ENCODE data around the gene TAB2.

Gene TAB2

GRCh38 chr6:149433881-149434280, 116.4 kb downstream of the TAB2 start:
- Histone ChIP-seq H3K9ac (ENCODE audit: insufficient read length, low read depth) (no peak overlapping the region), H3K4me3 (ENCODE audit: insufficient read length, low read depth) (no peak overlapping the region), H3K27me3 (ENCODE audit: insufficient read depth, insufficient read length) (no peaks in the 10 kb centered on the region), H3K36me3 (ENCODE audit: insufficient read depth, insufficient read length, low read length) (no peaks in the 10 kb centered on the region), H3K4me1 (ENCODE audit: insufficient read depth, insufficient read length) (peaks cover 5% of the 10 kb centered on the region), H3K9me3 (ENCODE audit: insufficient read depth, low read length) (no peaks in the 10 kb centered on the region)
- DNase-seq (ENCODE audit: low read depth, low spot score): no peak
- no peak for TF ChIP-seq YY1 (IDR thresholded peaks at IDR 0.05; ENCODE audit: insufficient read depth, insufficient read length)
- no peak for TF ChIP-seq SUZ12 (IDR thresholded peaks at IDR 0.05; ENCODE audit: extremely low read depth, insufficient read depth, insufficient read length)
- TF ChIP-seq ZNF274 (IDR thresholded peaks at IDR 0.05; ENCODE audit: low read depth, low read length): no peak

DNA sequence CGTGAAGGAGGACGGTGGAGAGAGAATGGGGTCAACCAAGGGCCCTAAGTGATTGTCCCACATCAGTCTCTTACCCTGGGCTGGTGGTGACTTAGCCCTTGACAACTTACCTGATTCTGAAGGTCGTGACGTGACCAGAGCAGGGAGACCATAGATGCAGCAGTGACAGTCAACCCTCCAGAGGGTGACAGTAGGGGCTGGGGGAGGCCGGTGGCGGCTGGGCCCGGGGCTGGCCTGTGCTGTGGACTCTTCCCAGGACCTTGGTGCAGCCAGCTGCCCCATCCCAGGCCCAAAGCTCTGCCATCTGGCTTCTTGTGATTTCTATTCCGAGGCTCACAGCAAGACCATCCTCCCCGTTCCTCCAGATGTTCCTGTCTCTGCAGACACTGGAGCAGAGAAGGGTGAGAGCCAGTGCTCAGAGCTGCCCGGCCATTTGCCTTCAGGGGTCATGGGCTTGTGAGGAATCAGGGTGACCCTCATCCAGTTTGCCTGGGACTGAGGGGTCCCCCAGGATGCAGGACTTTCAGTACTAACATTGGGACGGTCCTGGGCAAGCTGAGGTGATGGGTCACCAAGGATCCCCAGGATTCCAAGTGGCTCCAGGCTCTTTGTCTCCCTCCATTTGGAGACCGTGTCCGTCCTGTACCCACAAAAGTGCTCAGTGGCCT, 118.5 kb downstream of the TAB2 start:
- TF ChIP-seq YY1 (IDR thresholded peaks at IDR 0.05; ENCODE audit: insufficient read depth, insufficient read length) (no peak), SUZ12 (IDR thresholded peaks at IDR 0.05; ENCODE audit: extremely low read depth, insufficient read depth, insufficient read length) (no peak), ZNF274 (IDR thresholded peaks at IDR 0.05; ENCODE audit: low read depth, low read length) (no peak)
- DNase-seq (ENCODE audit: low read depth, low spot score): no peak
- peaks cover 6% of the 10 kb centered on the region for H3K4me1 ChIP-seq (ENCODE audit: insufficient read depth, insufficient read length)
- no peak overlapping the region for H3K9ac ChIP-seq (ENCODE audit: insufficient read length, low read depth)
- H3K36me3 ChIP-seq (ENCODE audit: insufficient read depth, insufficient read length, low read length): no peaks in the 10 kb centered on the region
- H3K9me3 ChIP-seq (ENCODE audit: insufficient read depth, low read length): no peaks in the 10 kb centered on the region
- no peaks in the 10 kb centered on the region for H3K27me3 ChIP-seq (ENCODE audit: insufficient read depth, insufficient read length)
- no peak overlapping the region for H3K4me3 ChIP-seq (ENCODE audit: insufficient read length, low read depth)

- no peak for DNase-seq (ENCODE audit: low read depth, low spot score)
- Histone ChIP-seq H3K27me3 (ENCODE audit: insufficient read depth, insufficient read length) (no peaks in the 10 kb centered on the region), H3K9me3 (ENCODE audit: insufficient read depth, low read length) (no peaks in the 10 kb centered on the region), H3K4me3 (ENCODE audit: insufficient read length, low read depth) (no peak overlapping the region), H3K36me3 (ENCODE audit: insufficient read depth, insufficient read length, low read length) (no peaks in the 10 kb centered on the region), H3K9ac (ENCODE audit: insufficient read length, low read depth) (no peak overlapping the region), H3K4me1 (ENCODE audit: insufficient read depth, insufficient read length) (peaks cover 6% of the 10 kb centered on the region)
- TF ChIP-seq ZNF274 (IDR thresholded peaks at IDR 0.05; ENCODE audit: low read depth, low read length) (no peak), YY1 (IDR thresholded peaks at IDR 0.05; ENCODE audit: insufficient read depth, insufficient read length) (no peak), SUZ12 (IDR thresholded peaks at IDR 0.05; ENCODE audit: extremely low read depth, insufficient read depth, insufficient read length) (no peak)
Measured at GRCh38 chr6:149436647-149437046, 119.1 kb downstream of the TAB2 start.

DNA sequence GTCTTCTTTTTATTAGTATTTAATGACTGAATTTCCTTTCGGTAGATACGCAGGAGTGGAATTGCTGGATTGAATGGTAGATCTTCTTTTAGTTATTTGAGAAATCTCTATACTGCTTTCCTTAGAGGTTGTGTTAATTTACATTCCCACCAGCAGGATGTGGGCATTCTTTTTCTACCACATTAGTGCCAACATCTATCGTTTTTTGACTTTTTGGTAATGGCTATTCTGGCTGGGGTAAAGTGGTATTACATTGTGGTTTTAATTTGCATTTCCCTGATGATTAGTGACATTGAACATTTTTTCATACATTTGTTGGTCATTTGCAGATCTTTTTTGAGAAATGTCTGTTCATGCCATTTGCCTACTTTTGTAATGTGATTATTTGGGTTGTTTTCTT, 119.7 kb downstream of the TAB2 start:
- no peak for TF ChIP-seq SUZ12 (IDR thresholded peaks at IDR 0.05; ENCODE audit: extremely low read depth, insufficient read depth, insufficient read length)
- TF ChIP-seq YY1 (IDR thresholded peaks at IDR 0.05; ENCODE audit: insufficient read depth, insufficient read length): no peak
- TF ChIP-seq ZNF274 (IDR thresholded peaks at IDR 0.05; ENCODE audit: low read depth, low read length): no peak
- no peak overlapping the region for H3K9ac ChIP-seq (ENCODE audit: insufficient read length, low read depth)
- H3K4me3 ChIP-seq (ENCODE audit: insufficient read length, low read depth): no peak overlapping the region
- no peaks in the 10 kb centered on the region for H3K9me3 ChIP-seq (ENCODE audit: insufficient read depth, low read length)
- DNase-seq (ENCODE audit: low read depth, low spot score): no peak
- H3K27me3 ChIP-seq (ENCODE audit: insufficient read depth, insufficient read length): no peaks in the 10 kb centered on the region
- H3K36me3 ChIP-seq (ENCODE audit: insufficient read depth, insufficient read length, low read length): no peaks in the 10 kb centered on the region
- H3K4me1 ChIP-seq (ENCODE audit: insufficient read depth, insufficient read length): peaks cover 6% of the 10 kb centered on the region

GRCh38 chr6:149438855-149439254, 121.3 kb downstream of the TAB2 start:
- TF ChIP-seq SUZ12 (IDR thresholded peaks at IDR 0.05; ENCODE audit: extremely low read depth, insufficient read depth, insufficient read length) (no peak), ZNF274 (IDR thresholded peaks at IDR 0.05; ENCODE audit: low read depth, low read length) (no peak), YY1 (IDR thresholded peaks at IDR 0.05; ENCODE audit: insufficient read depth, insufficient read length) (no peak)
- Histone ChIP-seq H3K9me3 (ENCODE audit: insufficient read depth, low read length) (no peaks in the 10 kb centered on the region), H3K36me3 (ENCODE audit: insufficient read depth, insufficient read length, low read length) (no peaks in the 10 kb centered on the region), H3K27me3 (ENCODE audit: insufficient read depth, insufficient read length) (no peaks in the 10 kb centered on the region), H3K9ac (ENCODE audit: insufficient read length, low read depth) (no peak overlapping the region), H3K4me1 (ENCODE audit: insufficient read depth, insufficient read length) (peaks cover 2% of the 10 kb centered on the region), H3K4me3 (ENCODE audit: insufficient read length, low read depth) (no peak overlapping the region)
- no peak for DNase-seq (ENCODE audit: low read depth, low spot score)

DNA sequence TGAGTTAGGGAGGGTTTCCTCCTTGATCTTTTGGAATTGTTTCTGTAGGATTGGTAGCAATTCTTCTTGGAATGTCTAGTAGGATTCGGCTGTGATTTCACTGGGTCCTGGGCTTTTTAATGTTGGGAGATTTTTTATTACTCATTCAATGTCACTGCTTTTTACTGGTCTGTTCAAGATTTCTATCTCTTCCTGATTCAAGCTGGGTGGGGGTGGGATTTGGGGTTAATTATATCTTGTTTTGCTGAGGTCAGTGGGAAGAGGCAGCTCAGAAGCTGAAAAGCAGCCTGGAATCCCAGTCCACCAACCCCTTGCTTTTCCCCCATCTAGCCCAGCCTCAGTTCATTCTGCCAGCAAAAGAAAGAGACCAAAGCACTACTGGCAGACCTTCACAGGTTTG, 122.1 kb downstream of the TAB2 start:
- Histone ChIP-seq H3K27me3 (ENCODE audit: insufficient read depth, insufficient read length) (no peaks in the 10 kb centered on the region), H3K36me3 (ENCODE audit: insufficient read depth, insufficient read length, low read length) (no peaks in the 10 kb centered on the region), H3K9me3 (ENCODE audit: insufficient read depth, low read length) (peaks cover 3% of the 10 kb centered on the region; the same call in 1 of the 2 replicates), H3K4me3 (ENCODE audit: insufficient read length, low read depth) (no peak overlapping the region), H3K4me1 (ENCODE audit: insufficient read depth, insufficient read length) (peaks cover 2% of the 10 kb centered on the region), H3K9ac (ENCODE audit: insufficient read length, low read depth) (no peak overlapping the region)
- no peak for DNase-seq (ENCODE audit: low read depth, low spot score)
- TF ChIP-seq SUZ12 (IDR thresholded peaks at IDR 0.05; ENCODE audit: extremely low read depth, insufficient read depth, insufficient read length): no peak
- TF ChIP-seq ZNF274 (IDR thresholded peaks at IDR 0.05; ENCODE audit: low read depth, low read length): no peak
- no peak for TF ChIP-seq YY1 (IDR thresholded peaks at IDR 0.05; ENCODE audit: insufficient read depth, insufficient read length)

DNA sequence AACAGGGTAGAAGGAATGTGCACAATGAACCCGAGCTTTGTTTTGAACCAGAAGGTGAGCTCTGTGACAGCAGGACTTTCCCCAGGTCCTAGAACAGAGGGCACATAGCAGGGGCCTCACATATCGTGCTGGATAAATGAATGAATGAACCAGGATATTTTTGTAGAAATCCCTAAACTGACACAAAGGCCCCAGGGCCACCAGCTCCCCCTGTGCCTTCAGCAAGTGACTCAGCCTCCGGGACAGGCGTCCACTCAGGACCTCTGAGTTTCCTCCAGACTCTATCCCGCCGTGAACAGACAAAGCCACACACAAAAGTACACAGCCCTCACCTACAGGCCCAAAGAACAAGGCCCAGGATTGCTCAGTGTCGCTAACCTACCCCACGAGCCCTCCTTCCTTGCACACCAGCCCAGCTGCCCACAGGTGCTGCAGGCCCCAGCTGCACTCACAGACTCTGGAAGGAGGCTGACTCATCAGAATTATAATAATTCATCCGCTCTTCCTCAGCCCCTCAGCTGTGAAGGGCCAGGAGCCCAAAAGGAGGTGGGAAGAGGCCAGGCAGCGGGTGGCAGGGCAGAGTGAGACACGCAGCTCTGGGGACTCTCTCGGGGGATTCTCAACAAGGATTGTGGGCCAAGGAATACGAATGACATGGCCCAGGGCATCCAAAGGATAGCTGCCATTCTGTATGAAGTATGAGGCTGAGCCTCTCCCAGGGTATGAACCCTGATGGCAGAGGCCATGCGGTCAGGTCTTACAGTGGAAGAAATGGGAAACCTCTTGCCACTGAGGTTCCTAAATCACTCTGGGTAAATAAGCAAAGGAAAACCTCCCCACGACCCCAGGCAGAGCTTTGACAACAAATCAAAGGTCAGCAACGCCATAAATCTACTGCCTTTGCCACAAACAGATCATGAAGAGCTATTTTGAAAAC, 123.5 kb downstream of the TAB2 start:
- H3K36me3 ChIP-seq (ENCODE audit: insufficient read depth, insufficient read length, low read length): no peaks in the 10 kb centered on the region
- no peak overlapping the region for H3K4me3 ChIP-seq (ENCODE audit: insufficient read length, low read depth)
- DNase-seq (ENCODE audit: low read depth, low spot score): no peak
- no peaks in the 10 kb centered on the region for H3K27me3 ChIP-seq (ENCODE audit: insufficient read depth, insufficient read length)
- H3K9me3 ChIP-seq (ENCODE audit: insufficient read depth, low read length): peaks cover 4% of the 10 kb centered on the region; the same call in 1 of the 2 replicates
- peaks cover 2% of the 10 kb centered on the region for H3K4me1 ChIP-seq (ENCODE audit: insufficient read depth, insufficient read length)
- TF ChIP-seq ZNF274 (IDR thresholded peaks at IDR 0.05; ENCODE audit: low read depth, low read length) (no peak), SUZ12 (IDR thresholded peaks at IDR 0.05; ENCODE audit: extremely low read depth, insufficient read depth, insufficient read length) (no peak), YY1 (IDR thresholded peaks at IDR 0.05; ENCODE audit: insufficient read depth, insufficient read length) (no peak)
- H3K9ac ChIP-seq (ENCODE audit: insufficient read length, low read depth): no peak overlapping the region
